Stimulated activated CD4-positive, alpha-beta T cell treated with anti-CD3 and anti-CD28 coated beads, Interleukin-12 subunit alpha, Interleukin-12 subunit beta, amount 100 ng/mL, for 24 hours (primary cell): Measurements from ENCODE around the gene PIGV.
"Not testable (repeated sequence)": the region's sequence is repeated elsewhere in the genome, so short reads cannot be mapped to it uniquely, and the experiment has no call there.

Source experiments
- DNase-seq, 2 experiments: peaks; one replicate each; pipeline ENCODE4 v3.0.0-alpha.2; 2020; ENCODE audit warnings: low read depth in 2 of 2

PIGV gene

GRCh38 chr1:26794391-26794790 is 6.6 kb downstream of the PIGV start:
- no peak for DNase-seq

DNA sequence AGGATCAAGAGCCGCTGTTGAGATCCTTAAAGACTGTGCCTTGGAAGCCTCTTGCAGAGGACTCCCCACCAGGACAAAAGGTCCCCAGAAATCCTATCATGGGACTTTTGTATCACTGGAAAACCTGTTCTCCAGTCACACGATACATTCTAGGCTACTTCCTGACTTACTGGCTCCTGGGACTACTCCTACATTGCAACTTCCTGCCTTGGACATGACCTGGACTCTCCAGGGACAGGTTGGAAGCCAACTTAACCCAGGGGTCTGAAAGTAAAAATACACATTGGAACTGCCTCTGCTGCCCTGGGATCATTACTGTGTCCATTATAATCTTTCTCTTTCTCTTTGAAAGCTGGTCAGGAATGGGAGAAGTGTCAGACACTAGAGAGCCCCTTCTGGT is 9.9 kb downstream of the PIGV start:
- no peak for DNase-seq

GRCh38 chr1:26799479-26800142 is 11.9 kb downstream of the PIGV start:
- DNase-seq, result no peak

- DNase-seq, result not testable (repeated sequence)
Observed at GRCh38 chr1:26803932-26804331, 16.2 kb downstream of the PIGV start.

- peak; percentile 46 to 67 for DNase-seq
Observed at GRCh38 chr1:26810105-26810504, 22.4 kb downstream of the PIGV start.

DNA sequence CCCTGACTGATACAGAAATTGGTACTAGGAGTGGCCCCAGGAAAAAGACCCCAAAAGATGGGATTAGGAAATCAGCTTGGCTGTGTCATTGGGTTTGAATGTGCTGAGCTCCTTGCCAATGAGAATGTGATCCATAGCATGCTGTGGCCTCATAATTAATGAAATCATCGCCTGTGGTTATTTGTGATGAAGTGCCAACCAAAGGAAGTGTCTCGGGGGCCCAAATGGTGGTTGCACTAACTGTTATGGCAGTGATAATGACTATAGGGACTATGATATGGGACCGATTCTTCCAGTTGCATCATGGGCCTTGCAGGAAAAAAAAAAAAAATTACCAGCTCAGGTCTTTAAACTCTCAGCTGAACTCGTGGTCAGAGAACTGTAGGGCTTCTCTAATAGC is 23.3 kb downstream of the PIGV start:
- DNase-seq, result no peak

DNA sequence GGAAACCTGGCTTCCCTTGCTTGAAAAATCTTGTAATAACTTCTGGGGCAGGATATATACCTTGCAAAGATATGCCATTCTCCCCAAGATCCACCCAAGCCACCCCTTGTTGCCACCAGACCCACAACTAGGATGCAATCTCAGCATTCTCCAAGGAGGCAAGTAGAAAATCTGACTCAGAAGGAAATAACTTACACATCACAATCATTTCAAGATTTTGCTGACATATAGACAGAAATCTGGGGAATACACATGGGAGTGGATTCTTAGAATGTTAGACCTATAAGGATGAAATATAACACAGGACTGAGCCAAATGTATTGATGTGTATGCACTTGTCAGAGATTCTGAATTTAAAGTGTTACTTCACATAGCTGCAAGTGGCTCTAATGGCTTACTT is 24.0 kb downstream of the PIGV start:
- DNase-seq, result no peak

GRCh38 chr1:26814377-26814776 is 26.6 kb downstream of the PIGV start:
- no peak for DNase-seq

DNA sequence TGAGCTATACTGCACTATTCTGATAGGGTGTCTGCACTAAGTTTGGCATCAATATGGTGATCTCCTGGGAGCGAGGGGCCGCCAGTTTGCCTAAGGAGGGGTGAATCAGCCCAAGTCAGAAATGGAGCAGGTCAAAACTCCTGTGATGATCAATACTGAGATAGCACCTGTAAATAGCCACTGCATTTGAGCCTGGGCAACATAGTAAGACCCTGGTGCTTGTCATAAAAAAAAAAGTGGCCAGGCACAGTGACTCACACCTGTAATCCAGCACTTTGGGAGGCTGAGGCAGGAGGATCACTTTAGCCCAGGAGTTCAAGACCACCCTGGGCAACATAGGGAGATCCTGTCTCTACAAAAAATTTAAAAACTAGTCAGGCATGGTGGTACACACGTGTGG is 27.1 kb downstream of the PIGV start:
- no peak for DNase-seq

DNA sequence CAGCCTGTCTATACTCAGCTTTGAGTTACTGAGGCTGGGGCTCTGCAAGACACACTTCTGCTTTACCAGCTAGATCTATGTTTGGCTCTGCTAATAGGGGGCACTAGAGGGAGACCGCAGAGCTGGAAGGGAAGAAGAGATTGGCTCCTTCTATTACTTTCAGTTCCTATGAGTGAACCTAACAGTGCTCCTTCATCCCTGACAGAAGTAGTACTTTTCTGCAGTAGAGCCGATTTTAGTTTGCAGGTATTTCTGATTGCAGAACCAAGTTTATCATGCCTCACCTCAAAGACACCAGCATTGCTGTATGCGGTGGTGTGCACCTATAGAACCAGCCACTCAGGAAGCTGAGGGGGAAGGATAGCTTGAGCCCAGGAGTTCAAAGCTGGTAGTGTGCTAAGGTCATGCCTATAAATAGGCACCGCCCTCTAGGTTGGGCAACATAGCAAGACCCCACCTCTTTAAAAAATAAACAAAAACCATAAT is 33.1 kb downstream of the PIGV start:
- DNase-seq, result no peak

DNA sequence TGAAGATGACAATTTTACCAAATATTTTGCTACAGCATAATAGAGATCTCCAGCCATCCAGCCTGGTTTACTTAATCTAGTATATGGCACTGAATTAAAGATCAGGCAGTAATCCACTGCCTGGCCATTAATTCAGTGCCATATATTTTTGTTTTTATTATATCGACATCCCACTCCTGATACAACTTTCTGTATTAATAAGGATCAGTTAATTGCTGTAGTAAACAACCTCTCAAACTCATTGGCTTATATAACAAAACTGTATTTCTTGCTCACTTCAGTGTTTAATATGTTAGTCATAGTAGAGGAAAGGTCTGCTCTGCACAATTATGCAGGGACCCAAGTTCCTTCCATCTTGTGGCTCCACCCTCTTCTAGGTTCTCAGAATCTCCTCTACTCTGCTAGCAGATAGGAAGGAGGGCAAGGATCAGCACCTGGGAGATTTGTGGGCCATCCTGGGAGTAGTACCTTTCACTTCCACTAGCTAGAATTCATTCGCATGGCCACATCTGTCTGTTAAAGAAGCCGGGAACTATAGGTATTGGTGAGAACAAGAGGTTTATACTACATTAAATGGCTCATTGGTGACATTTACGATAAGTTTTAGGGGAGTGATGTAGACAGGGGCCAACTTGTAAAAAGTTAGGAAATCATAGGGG is 35.1 kb downstream of the PIGV start:
- no peak for DNase-seq

- DNase-seq, result no peak
Observed at GRCh38 chr1:26824731-26825130, 37.0 kb downstream of the PIGV start.

DNA sequence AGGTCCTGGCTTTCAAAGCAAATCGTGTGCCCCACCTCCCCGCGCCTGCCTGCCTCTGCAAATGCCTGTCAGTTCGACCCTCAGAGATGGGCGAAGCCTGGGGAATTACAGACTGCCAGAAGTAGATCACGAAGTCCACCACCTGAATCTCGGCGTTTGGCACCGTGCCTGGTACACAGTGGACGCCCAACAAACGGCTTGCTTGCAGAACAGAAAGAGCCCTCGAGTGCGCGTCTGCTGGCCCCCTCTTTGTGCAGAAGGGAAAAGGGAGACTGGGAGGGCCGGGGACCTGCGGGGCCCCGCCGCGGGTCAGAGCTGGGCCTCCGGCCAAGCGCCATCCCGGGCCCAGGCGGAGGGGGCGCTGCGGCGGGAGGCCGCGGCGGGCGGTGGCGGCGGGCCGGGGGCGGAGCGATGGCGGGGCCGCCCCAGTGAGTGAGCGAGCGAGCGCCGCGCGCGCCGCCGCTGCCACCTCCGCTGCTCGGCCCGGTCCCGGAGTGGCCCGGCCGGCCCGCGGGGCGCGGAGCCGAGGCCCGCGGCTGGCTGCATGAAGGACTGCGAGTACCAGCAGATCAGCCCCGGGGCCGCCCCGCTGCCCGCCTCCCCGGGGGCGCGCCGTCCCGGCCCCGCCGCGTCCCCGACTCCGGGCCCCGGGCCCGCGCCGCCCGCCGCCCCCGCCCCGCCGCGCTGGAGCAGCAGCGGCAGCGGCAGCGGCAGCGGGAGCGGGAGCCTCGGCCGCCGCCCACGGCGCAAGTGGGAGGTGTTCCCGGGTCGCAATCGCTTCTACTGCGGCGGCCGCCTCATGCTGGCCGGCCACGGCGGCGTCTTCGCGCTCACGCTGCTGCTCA is 38.7 kb downstream of the PIGV start, which contains the start of gene ZDHHC18:
TSS of gene ZDHHC18 (plus strand) at position 428 of the 845 bp plus-strand sequence. CDS start at position 545, 117 bp downstream.
- DNase-seq, result peak; percentile 39 to 55

DNA sequence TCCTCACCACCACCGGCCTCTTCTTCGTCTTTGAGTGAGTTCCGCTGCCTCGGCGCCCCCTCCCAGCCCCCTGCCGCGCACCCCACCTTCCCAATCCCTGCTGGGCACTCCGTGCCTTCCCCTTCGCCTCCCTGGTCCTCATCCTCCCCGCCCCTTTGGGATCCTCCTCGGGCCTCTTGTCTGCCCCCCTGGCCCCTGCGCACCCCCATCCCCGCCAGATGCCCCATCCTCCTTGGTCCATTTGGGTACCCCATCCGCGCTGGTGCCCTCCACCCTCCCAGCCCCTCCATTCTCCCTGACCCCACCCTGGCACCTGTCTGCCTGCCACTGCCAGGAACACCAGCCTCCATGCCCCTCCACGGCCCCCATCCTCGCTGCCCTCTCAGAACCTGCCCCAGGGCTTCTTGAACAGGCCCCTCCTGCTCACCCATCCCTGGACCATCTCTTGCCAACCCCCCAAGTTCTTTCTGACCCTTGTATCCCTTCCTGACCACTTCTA is 39.4 kb downstream of the PIGV start:
- no peak for DNase-seq

GRCh38 chr1:26827663-26828062 is 39.9 kb downstream of the PIGV start:
- DNase-seq, result no peak

- DNase-seq, result no peak
Observed at GRCh38 chr1:26828411-26828991, 40.8 kb downstream of the PIGV start.

DNA sequence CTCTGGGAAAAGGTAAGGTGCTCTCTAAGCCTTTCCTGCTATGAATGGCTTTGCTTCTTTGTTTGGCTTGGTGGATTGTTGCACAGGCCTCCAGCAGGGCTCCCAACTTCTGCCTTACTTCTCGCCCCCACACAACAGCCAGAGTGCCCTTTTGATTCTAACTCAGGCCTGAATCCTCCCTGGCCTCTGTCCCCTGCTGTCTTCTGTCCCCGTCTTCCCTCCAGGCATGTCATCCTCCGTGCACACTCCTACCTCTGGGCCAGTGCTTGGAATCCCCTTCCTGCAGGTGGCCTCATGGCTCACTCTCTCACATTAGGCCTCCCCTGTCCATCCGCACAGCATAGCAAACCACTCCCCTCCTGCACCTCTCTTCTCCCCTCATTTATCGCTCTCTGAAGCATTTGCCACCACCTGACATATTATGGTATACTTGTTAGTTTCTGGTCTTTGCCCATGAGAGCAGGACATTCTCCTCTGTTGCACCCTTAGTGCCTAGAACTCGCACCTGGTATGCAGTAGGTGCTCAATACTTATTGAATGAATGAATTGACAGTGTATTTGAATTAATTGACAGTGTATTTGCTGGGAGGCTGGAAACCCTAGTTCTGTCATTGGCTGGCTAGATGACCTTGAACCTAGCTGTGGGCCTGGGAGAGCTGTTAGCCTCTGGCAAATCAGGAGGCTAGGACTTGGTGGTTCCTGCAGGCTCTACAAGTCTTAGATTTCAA is 41.6 kb downstream of the PIGV start:
- no peak for DNase-seq

DNA sequence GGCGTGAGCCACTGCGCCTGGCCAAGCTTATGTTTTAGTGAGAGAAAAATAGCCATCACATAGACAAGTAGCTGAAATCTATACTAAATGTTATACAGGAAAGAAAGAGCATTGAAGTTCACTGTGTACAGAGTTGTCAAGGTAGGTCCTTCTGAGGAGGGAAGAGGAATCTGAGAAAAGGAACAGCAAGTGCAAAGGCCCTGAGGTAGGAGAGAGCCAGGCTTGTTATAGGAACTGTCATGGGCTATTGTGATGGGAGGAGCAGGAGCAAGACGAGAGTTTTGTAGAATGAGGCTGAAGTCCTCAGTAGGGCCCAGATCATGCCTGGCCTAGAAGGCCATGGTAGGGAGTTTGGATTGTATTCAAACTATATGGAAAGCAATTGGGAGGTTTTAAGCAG is 43.3 kb downstream of the PIGV start:
- DNase-seq, result no peak

GRCh38 chr1:26831546-26832248 is 43.9 kb downstream of the PIGV start:
- DNase-seq, result no peak

DNA sequence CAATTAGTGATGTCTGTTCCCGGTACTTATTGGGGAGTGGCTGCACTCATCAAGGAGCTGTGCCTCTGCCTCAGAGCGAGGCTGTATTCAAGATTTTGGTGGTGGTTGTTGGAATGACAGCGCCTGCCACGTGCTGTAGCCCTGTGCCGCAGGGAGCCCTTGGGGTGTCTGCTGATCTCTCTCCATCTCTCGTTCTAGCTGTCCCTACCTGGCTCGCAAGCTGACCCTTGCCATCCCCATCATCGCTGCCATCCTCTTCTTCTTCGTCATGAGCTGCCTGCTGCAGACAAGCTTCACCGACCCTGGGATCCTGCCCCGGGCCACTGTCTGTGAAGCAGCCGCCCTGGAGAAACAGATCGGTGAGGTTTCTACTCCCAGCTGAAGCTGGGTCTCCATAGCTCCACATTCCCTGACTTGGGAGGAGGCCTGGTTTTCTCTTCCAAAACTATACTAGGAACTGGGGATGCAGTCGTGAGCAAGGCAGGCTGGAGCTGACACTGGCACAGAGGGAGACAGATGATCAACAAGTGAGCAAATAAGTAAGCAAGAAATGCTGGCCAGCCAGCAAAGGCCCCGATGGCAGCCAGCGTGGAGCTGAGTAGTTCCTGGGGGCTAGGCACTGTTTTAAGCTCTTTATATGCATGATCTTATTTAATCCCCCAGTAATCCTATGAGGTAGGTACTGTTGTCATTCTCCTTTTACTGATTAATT is 44.7 kb downstream of the PIGV start:
- no peak for DNase-seq
